OCI-LY1 (cell line): ENCODE data around the gene NSRP1.

Experiments used
- H2AFZ ChIP-seq: fragments of 200-600 bp; sonication (generic), shearing (Covaris generic); 2 replicates; pipeline ENCODE4 v1.6.0; 2014; ENCODE audit warnings: antibody characterized with exemption, mild to moderate bottlenecking, low read length
- H3F3A ChIP-seq: fragments of 200-600 bp; sonication (generic), shearing (Covaris generic); 2 replicates; pipeline ENCODE4 v1.6.0; 2014; ENCODE audit warnings: mild to moderate bottlenecking, antibody characterized with exemption, low read length, moderate library complexity; ENCODE audit not compliant: insufficient read depth
- H3K27ac ChIP-seq: fragments of 200-600 bp; sonication (generic); 2 replicates; pipeline ENCODE4 v1.5.1; 2014; ENCODE audit warnings: low read length, mixed run types, mild to moderate bottlenecking, low read depth; ENCODE audit not compliant: poor library complexity, severe bottlenecking
- H3K27me3 ChIP-seq: fragments of 200-600 bp; sonication (generic); 2 replicates; pipeline ENCODE4 v1.6.0; 2014; ENCODE audit warnings: antibody characterized with exemption, mild to moderate bottlenecking, low read length, moderate library complexity; ENCODE audit not compliant: insufficient read depth
- H3K36me3 ChIP-seq: fragments of 200-600 bp; sonication (generic); 2 replicates; pipeline ENCODE4 v1.6.1; 2014; ENCODE audit warnings: mild to moderate bottlenecking, antibody characterized with exemption, low read length, moderate library complexity, mixed read lengths; ENCODE audit not compliant: insufficient read depth
- H3K4me1 ChIP-seq: fragments of 200-600 bp; sonication (generic); 2 replicates; pipeline ENCODE4 v1.5.1; 2014; ENCODE audit warnings: mild to moderate bottlenecking, low read length, moderate library complexity; ENCODE audit not compliant: insufficient read depth, severe bottlenecking
- H3K4me2 ChIP-seq: fragments of 200-600 bp; sonication (generic), shearing (Covaris generic); 2 replicates; pipeline ENCODE4 v1.6.1; 2014; ENCODE audit warnings: low read length
- H3K4me3 ChIP-seq: fragments of 200-600 bp; sonication (generic); 2 replicates; pipeline ENCODE4 v1.5.1; 2014; ENCODE audit warnings: low read length, low read depth, mild to moderate bottlenecking, mixed read lengths; ENCODE audit not compliant: poor library complexity, severe bottlenecking
- H3K79me2 ChIP-seq: fragments of 200-600 bp; shearing (Covaris generic); 2 replicates; pipeline ENCODE4 v1.6.1; 2016; ENCODE audit warnings: mixed run types, low read length, mixed read lengths; ENCODE audit not compliant: insufficient read depth
- H3K9ac ChIP-seq: fragments of 200-600 bp; sonication (generic), shearing (Covaris generic); 2 replicates; pipeline ENCODE4 v1.6.1; 2014; ENCODE audit warnings: mild to moderate bottlenecking, low read length, mixed read lengths
- H3K9me2 ChIP-seq: fragments of 200-600 bp; sonication (generic), shearing (Covaris generic); 2 replicates; pipeline ENCODE4 v1.6.1; 2014; ENCODE audit warnings: low read depth, mild to moderate bottlenecking, low read length, mixed read lengths
- H3K9me3 ChIP-seq: fragments of 200-600 bp; shearing (Covaris generic); 2 replicates; pipeline ENCODE4 v1.6.1; 2014; ENCODE audit warnings: low read length, mixed read lengths
- H4K20me1 ChIP-seq: fragments of 200-600 bp; sonication (generic), shearing (Covaris generic); 2 replicates; pipeline ENCODE4 v1.6.0; 2016; ENCODE audit warnings: mild to moderate bottlenecking, low read length; ENCODE audit not compliant: insufficient read depth
- EZH2 ChIP-seq: fragments of 200-600 bp; sonication (generic), shearing (Covaris generic); IDR thresholded peaks from 2 replicates; pipeline ENCODE4 v1.8.0; 2017; ENCODE audit warnings: borderline replicate concordance, mixed run types, mild to moderate bottlenecking, antibody characterized with exemption, low read length, moderate library complexity, mixed read lengths
- TF ChIP-seq, protein P1 (sequence below): fragments of 200-600 bp; sonication (generic), shearing (Covaris generic); IDR thresholded peaks from 2 replicates; pipeline ENCODE4 v1.5.1; 2017; ENCODE audit warnings: mild to moderate bottlenecking, antibody characterized with exemption, low read length, moderate library complexity, mixed read lengths

The NSRP1 gene

DNA sequence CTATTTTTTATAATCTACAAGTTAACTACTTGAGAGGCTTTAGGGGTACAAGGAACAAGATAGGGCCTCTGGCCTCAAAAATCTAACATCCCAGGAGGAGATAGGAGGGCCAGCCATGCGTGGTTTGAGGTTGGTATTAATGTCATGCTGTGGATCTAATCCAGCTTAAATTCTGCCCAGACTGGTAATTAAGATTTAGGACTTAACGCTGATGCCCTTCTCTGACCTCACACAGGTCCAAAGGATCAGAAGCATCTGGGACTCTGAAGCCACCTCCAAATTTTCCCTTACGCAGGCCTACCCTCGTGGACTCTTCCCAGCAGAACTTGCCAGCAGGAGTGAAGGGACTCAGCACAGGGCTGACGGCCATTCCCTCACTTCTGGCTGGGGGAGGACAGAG is 103.8 kb downstream of the NSRP1 start:
- Histone ChIP-seq H4K20me1 (no peaks in the 10 kb centered on the region), H3K27me3 (no peaks in the 10 kb centered on the region), H3K9me2 (no peaks in the 10 kb centered on the region), H3K79me2 (no peaks in the 10 kb centered on the region), H2AFZ (no peak overlapping the region), H3F3A (no peaks in the 10 kb centered on the region), H3K36me3 (no peaks in the 10 kb centered on the region), H3K4me3 (no peak overlapping the region), H3K9ac (no peak overlapping the region), H3K4me2 (no peak overlapping the region), H3K27ac (no peak overlapping the region), H3K4me1 (no peaks in the 10 kb centered on the region), H3K9me3 (no peaks in the 10 kb centered on the region)
- TF ChIP-seq, protein P1, sequence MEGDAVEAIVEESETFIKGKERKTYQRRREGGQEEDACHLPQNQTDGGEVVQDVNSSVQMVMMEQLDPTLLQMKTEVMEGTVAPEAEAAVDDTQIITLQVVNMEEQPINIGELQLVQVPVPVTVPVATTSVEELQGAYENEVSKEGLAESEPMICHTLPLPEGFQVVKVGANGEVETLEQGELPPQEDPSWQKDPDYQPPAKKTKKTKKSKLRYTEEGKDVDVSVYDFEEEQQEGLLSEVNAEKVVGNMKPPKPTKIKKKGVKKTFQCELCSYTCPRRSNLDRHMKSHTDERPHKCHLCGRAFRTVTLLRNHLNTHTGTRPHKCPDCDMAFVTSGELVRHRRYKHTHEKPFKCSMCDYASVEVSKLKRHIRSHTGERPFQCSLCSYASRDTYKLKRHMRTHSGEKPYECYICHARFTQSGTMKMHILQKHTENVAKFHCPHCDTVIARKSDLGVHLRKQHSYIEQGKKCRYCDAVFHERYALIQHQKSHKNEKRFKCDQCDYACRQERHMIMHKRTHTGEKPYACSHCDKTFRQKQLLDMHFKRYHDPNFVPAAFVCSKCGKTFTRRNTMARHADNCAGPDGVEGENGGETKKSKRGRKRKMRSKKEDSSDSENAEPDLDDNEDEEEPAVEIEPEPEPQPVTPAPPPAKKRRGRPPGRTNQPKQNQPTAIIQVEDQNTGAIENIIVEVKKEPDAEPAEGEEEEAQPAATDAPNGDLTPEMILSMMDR, result no peak
- no peak for TF ChIP-seq EZH2

DNA sequence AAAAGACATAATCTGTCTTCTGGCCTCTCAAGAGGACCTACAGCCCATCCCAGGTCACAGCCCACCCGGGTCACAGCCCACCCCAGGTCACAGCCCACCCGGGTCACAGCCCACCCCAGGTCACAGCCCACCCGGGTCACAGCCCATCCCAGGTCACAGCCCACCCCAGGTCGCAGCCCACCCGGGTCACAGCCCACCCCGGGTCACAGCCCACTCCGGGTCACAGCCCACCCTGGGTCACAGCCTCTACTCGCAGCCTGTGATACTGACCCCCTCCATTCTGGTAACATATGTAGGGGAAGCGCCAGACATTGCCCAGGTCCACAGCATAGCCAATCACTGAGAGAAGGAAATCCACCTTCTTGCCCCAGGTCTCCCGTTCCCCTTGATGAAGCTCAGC is 104.7 kb downstream of the NSRP1 start:
- H3K4me2 ChIP-seq, result no peak overlapping the region
- no peaks in the 10 kb centered on the region for H3K79me2 ChIP-seq

DNA sequence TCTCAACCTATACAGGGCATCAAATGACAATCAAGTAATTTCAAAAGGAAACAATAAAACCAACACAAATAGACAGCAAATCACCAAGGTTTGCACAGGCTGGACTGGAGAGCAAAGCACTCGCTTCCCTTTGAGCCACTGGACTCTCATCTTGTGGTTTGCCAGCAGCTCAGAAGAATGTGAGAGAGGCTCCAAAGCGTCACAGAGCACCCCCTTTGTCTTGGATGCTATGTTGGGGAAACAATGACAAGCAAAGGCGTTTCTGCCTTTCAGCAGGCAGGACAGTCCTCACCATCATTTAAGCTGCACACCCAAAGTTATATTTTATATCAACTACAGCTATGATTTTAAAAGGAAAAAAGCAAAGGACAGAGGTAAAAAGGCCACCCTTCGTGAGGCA is 105.6 kb downstream of the NSRP1 start:
- H3K4me3 ChIP-seq, result no peak overlapping the region
- H3K27me3 ChIP-seq, result no peaks in the 10 kb centered on the region
- H2AFZ ChIP-seq, result no peak overlapping the region
- no peaks in the 10 kb centered on the region for H4K20me1 ChIP-seq
- no peak overlapping the region for H3K4me2 ChIP-seq
- no peaks in the 10 kb centered on the region for H3K79me2 ChIP-seq
- no peak overlapping the region for H3K27ac ChIP-seq
- H3K4me1 ChIP-seq, result no peaks in the 10 kb centered on the region
- H3K9me3 ChIP-seq, result no peaks in the 10 kb centered on the region
- no peaks in the 10 kb centered on the region for H3K9me2 ChIP-seq
- H3K9ac ChIP-seq, result no peak overlapping the region
- H3F3A ChIP-seq, result no peaks in the 10 kb centered on the region
- no peaks in the 10 kb centered on the region for H3K36me3 ChIP-seq
- no peak for TF ChIP-seq EZH2
- TF ChIP-seq, protein P1, result no peak

More for the DNA sequence above, 104.7 kb downstream of the NSRP1 start:
- no peak for TF ChIP-seq EZH2
- TF ChIP-seq, protein P1, result no peak
- no peaks in the 10 kb centered on the region for H3K27me3 ChIP-seq
- no peaks in the 10 kb centered on the region for H4K20me1 ChIP-seq
- no peaks in the 10 kb centered on the region for H3F3A ChIP-seq
- no peak overlapping the region for H3K9ac ChIP-seq
- H3K36me3 ChIP-seq, result no peaks in the 10 kb centered on the region
- H3K4me1 ChIP-seq, result no peaks in the 10 kb centered on the region
- no peaks in the 10 kb centered on the region for H3K9me3 ChIP-seq
- H3K27ac ChIP-seq, result no peak overlapping the region
- no peak overlapping the region for H3K4me3 ChIP-seq
- no peaks in the 10 kb centered on the region for H3K9me2 ChIP-seq
- H2AFZ ChIP-seq, result no peak overlapping the region
